IPS-18c (cell line): ENCODE measurements around the gene RCAN3.

Experiments
- H3K4me3 ChIP-seq: 2 replicates; pipeline ENCODE4 v1.7.0; 2013; ENCODE audit warnings: low read depth, mild to moderate bottlenecking, low read length, moderate library complexity; ENCODE audit not compliant: insufficient read depth
- H3K9me3 ChIP-seq: one replicate; pipeline ENCODE4 v1.6.1; 2013; ENCODE audit warnings: mild to moderate bottlenecking, low read length, moderate library complexity; ENCODE audit not compliant: control insufficient read depth, insufficient read depth

RCAN3 gene

GRCh38 chr1:24556414-24556795 is 53.8 kb downstream of the RCAN3 start:
- peak overlapping the region; percentile 46; the same call in 1 of the 2 replicates for H3K4me3 ChIP-seq

GRCh38 chr1:24557220-24557619 is 54.6 kb downstream of the RCAN3 start:
- Histone ChIP-seq H3K4me3 (no peak overlapping the region), H3K9me3 (no peaks in the 10 kb centered on the region)

More at GRCh38 chr1:24556414-24556795, 53.8 kb downstream of the RCAN3 start:
- no peaks in the 10 kb centered on the region for H3K9me3 ChIP-seq

GRCh38 chr1:24557711-24558131 is 55.1 kb downstream of the RCAN3 start:
- no peaks in the 10 kb centered on the region for H3K9me3 ChIP-seq
- no peak overlapping the region for H3K4me3 ChIP-seq

GRCh38 chr1:24558455-24558854 is 55.8 kb downstream of the RCAN3 start:
- Histone ChIP-seq H3K4me3 (no peak overlapping the region), H3K9me3 (no peaks in the 10 kb centered on the region)

GRCh38 chr1:24558902-24559791 is 56.5 kb downstream of the RCAN3 start:
- H3K4me3 ChIP-seq, result no peak overlapping the region
- no peaks in the 10 kb centered on the region for H3K9me3 ChIP-seq

- no peaks in the 10 kb centered on the region for H3K9me3 ChIP-seq
- no peak overlapping the region for H3K4me3 ChIP-seq
Measured at GRCh38 chr1:24560361-24560760, 57.7 kb downstream of the RCAN3 start.

- no peak overlapping the region for H3K4me3 ChIP-seq
- H3K9me3 ChIP-seq, result no peaks in the 10 kb centered on the region
Measured at GRCh38 chr1:24562625-24563024, 60.0 kb downstream of the RCAN3 start.

GRCh38 chr1:24564695-24565094 is 62.1 kb downstream of the RCAN3 start:
- Histone ChIP-seq H3K4me3 (no peak overlapping the region), H3K9me3 (no peaks in the 10 kb centered on the region)

GRCh38 chr1:24566236-24566867 is 63.7 kb downstream of the RCAN3 start:
- no peak overlapping the region; the same call in 1 of the 2 replicates for H3K4me3 ChIP-seq
- H3K9me3 ChIP-seq, result no peaks in the 10 kb centered on the region

GRCh38 chr1:24567792-24568388 is 65.3 kb downstream of the RCAN3 start:
- H3K4me3 ChIP-seq, result no peak overlapping the region
- no peaks in the 10 kb centered on the region for H3K9me3 ChIP-seq

GRCh38 chr1:24568475-24568874 is 65.8 kb downstream of the RCAN3 start:
- no peak overlapping the region for H3K4me3 ChIP-seq

GRCh38 chr1:24570265-24571125 is 67.9 kb downstream of the RCAN3 start:
- Histone ChIP-seq H3K9me3 (no peaks in the 10 kb centered on the region), H3K4me3 (no peak overlapping the region)

More at GRCh38 chr1:24568475-24568874, 65.8 kb downstream of the RCAN3 start:
- no peaks in the 10 kb centered on the region for H3K9me3 ChIP-seq

GRCh38 chr1:24572301-24572700 is 69.7 kb downstream of the RCAN3 start:
- Histone ChIP-seq H3K9me3 (no peaks in the 10 kb centered on the region), H3K4me3 (no peak overlapping the region)

- H3K9me3 ChIP-seq, result no peaks in the 10 kb centered on the region
- H3K4me3 ChIP-seq, result no peak overlapping the region
Measured at GRCh38 chr1:24575905-24576587, 73.4 kb downstream of the RCAN3 start.

- Histone ChIP-seq H3K4me3 (no peak overlapping the region), H3K9me3 (no peaks in the 10 kb centered on the region)
Measured at GRCh38 chr1:24578846-24579245, 76.2 kb downstream of the RCAN3 start.

- no peak overlapping the region for H3K4me3 ChIP-seq
- H3K9me3 ChIP-seq, result no peaks in the 10 kb centered on the region
Measured at GRCh38 chr1:24580756-24581155, 78.1 kb downstream of the RCAN3 start.
